ENCODE results near the gene DOCK1.

GRCh38 chr10:126959431-126959830 lies 54.2 kb downstream of the DOCK1 start:
- TF ChIP-seq CTCF (conservative IDR thresholded peaks at IDR 0.05) (no peak), ZFX (IDR thresholded peaks at IDR 0.05) (no peak)

All from C4-2B (cell line).